Liver (tissue), 9 donors: ENCODE results near the gene PPP2R3A. TPM values are rescaled to one million over a fixed set of nuclear protein-coding genes. Genes with fewer than 3 reads are reported as not detected.
A peak's percentile ranks its signal among the peaks of the same experiment; 100 is the strongest.

Source experiments
- DNase-seq: peaks from one replicate; pipeline ENCODE4 v3.0.0-alpha.2; 2017; ENCODE audit warnings: low spot score
- H3K27ac ChIP-seq, 2 donors: one replicate each; pipeline ENCODE4 v1.7.0; 2013; ENCODE audit warnings: inconsistent platforms in 2 of 2, low read length in 2 of 2, control low read depth in 1 of 2, low read depth in 1 of 2, mild to moderate bottlenecking in 1 of 2
- H3K27me3 ChIP-seq, 4 donors: one replicate each; pipeline versions ENCODE4 v1.6.1 to v1.7.0; 2013; ENCODE audit warnings: low read length in 3 of 4, inconsistent platforms in 1 of 4, mild to moderate bottlenecking in 1 of 4, moderate library complexity in 1 of 4; ENCODE audit not compliant: control insufficient read depth in 4 of 4, insufficient read depth in 4 of 4
- H3K36me3 ChIP-seq, 4 donors: one replicate each; pipeline versions ENCODE4 v1.6.1 to v1.7.0; 2013; ENCODE audit warnings: low read length in 3 of 4, mild to moderate bottlenecking in 3 of 4, low read depth in 1 of 4, moderate library complexity in 1 of 4; ENCODE audit not compliant: control insufficient read depth in 4 of 4, insufficient read depth in 3 of 4
- H3K4me1 ChIP-seq, 4 donors: one replicate each; pipeline versions ENCODE4 v1.6.1 to v1.7.0; 2013; ENCODE audit warnings: low read length in 3 of 4, mild to moderate bottlenecking in 3 of 4, moderate library complexity in 1 of 4; ENCODE audit not compliant: control insufficient read depth in 4 of 4, insufficient read depth in 4 of 4
- H3K4me3 ChIP-seq, 3 donors: one replicate each; pipeline versions ENCODE4 v1.6.1 to v1.7.0; 2013; ENCODE audit warnings: low read length in 3 of 3, control low read depth in 1 of 3, low read depth in 1 of 3, mild to moderate bottlenecking in 1 of 3
- H3K9ac ChIP-seq, 2 donors: one replicate each; pipeline ENCODE4 v1.7.0; 2013; ENCODE audit warnings: low read length in 2 of 2, mild to moderate bottlenecking in 2 of 2, moderate library complexity in 2 of 2, control low read depth in 1 of 2, low read depth in 1 of 2
- H3K9me3 ChIP-seq, 4 donors: one replicate each; pipeline versions ENCODE4 v1.6.1 to v1.7.0; 2013; ENCODE audit warnings: low read length in 3 of 4; ENCODE audit not compliant: control insufficient read depth in 4 of 4
- ATF3 ChIP-seq: IDR thresholded peaks from 2 replicates; pipeline ENCODE4 v1.6.1; 2016; ENCODE audit warnings: antibody characterized with exemption
- CTCF ChIP-seq: fragments of 150-350 bp; IDR thresholded peaks from 2 replicates; pipeline ENCODE4 v1.5.1; 2017; ENCODE audit warnings: improper control_type of control experiment, low read depth, low read length; ENCODE audit not compliant: missing input control
- FOXA2 ChIP-seq: IDR thresholded peaks from 2 replicates; pipeline ENCODE4 v1.6.1; 2016; ENCODE audit warnings: antibody characterized with exemption
- GABPA ChIP-seq, 2 donors: IDR thresholded peaks in 1 of 2; conservative IDR thresholded peaks in 1 of 2; 2 replicates each; pipeline ENCODE4 v1.6.1; 2016; ENCODE audit warnings: antibody characterized with exemption in 2 of 2, mild to moderate bottlenecking in 1 of 2, moderate library complexity in 1 of 2
- HNF4A ChIP-seq, 2 donors: conservative IDR thresholded peaks; 2 replicates each; pipeline ENCODE4 v1.6.1; 2016; ENCODE audit warnings: antibody characterized with exemption in 2 of 2, mild to moderate bottlenecking in 2 of 2
- HNF4G ChIP-seq: IDR thresholded peaks from 2 replicates; pipeline ENCODE4 v1.6.1; 2016; ENCODE audit warnings: antibody characterized with exemption
- JUND ChIP-seq, 2 donors: IDR thresholded peaks; 2 replicates each; pipeline ENCODE4 v1.6.1; 2016; ENCODE audit warnings: antibody characterized with exemption in 2 of 2
- RAD21 ChIP-seq, 2 donors: IDR thresholded peaks; 2 replicates each; pipeline ENCODE4 v1.6.1; 2016; ENCODE audit warnings: antibody characterized with exemption in 2 of 2, mild to moderate bottlenecking in 2 of 2
- REST ChIP-seq: IDR thresholded peaks from 2 replicates; pipeline ENCODE4 v1.6.1; 2016; ENCODE audit warnings: antibody characterized with exemption, mild to moderate bottlenecking
- YY1 ChIP-seq: IDR thresholded peaks from 2 replicates; pipeline ENCODE4 v1.6.1; 2016; ENCODE audit warnings: antibody characterized with exemption, mild to moderate bottlenecking
- ZBTB33 ChIP-seq: IDR thresholded peaks from 2 replicates; pipeline ENCODE4 v1.6.1; 2016; ENCODE audit warnings: antibody characterized with exemption
- WGBS: extraction: QIAGEN DNeasy Blood & Tissue Kit; methylation state at CpG from one replicate; pipeline ENCODE4 v1.1.7; 2013; 5-methylcytosine and 5-hydroxymethylcytosine counted together
- polyA plus RNA-seq, 2 donors: library from polyadenylated mRNA; stranded (reverse) in 1 of 2; unstranded in 1 of 2; fragments of 200-250 nt in 1 of 2; fragments of >200 nt in 1 of 2; fragmentation: Nextera tagmentation in 1 of 2; extraction: Ambion mirVana in 1 of 2; gene quantifications; one replicate each; pipeline versions ENCODE4 v1.2.1 to v1.2.3, GENCODE V29; 2013 to 2015
- total RNA-seq, 2 donors: library from RNA; depleted of rRNA; stranded (reverse); fragments of >200 nt; gene quantifications; one replicate each; pipeline ENCODE4 v1.2.3, GENCODE V29; 2014
- donor health status: healthy.
- donor health status: healthy.
- donor health status: healthy.
- donor health status: healthy.
- donor health status: healthy.

The PPP2R3A gene
- total and polyA plus RNA-seq, 4 donors, result 0.54 to 3.3 (median 1.6) TPM

- Histone ChIP-seq H3K36me3 (no peaks in the 10 kb centered on the region), H3K9me3 (no peaks in the 10 kb centered on the region), H3K4me3 (peak overlapping the region; percentile 58 to 92 (median 86)), H3K9ac (peak overlapping the region; percentile 70 to 95), H3K27me3 (no peaks in the 10 kb centered on the region), H3K27ac (peak overlapping the region; percentile 100), H3K4me1 (peaks cover 6 to 40% (median 22%) of the 10 kb centered on the region in 4 donors)
- under 1% methylated on average over 47 of the region's 47 CpGs for WGBS
- DNase-seq, result peak; percentile 53
- TF ChIP-seq HNF4A (conservative IDR thresholded peaks at IDR 0.05), result peak; percentile 46 to 52
- no peak for TF ChIP-seq FOXA2
- no peak for TF ChIP-seq JUND (IDR thresholded peaks at IDR 0.05)
Measured at GRCh38 chr3:136194409-136195257, 229.1 kb downstream of the PPP2R3A start.

GRCh38 chr3:136195258-136196063 lies 229.9 kb downstream of the PPP2R3A start:
- H3K27ac ChIP-seq, result peak overlapping the region; percentile 100
- TF ChIP-seq HNF4G (no peak), REST (peak; percentile 14), ATF3 (no peak), HNF4A (conservative IDR thresholded peaks at IDR 0.05) (no peak), FOXA2 (no peak)
- under 1% methylated on average over 103 of the region's 103 CpGs for WGBS
- peaks cover 4 to 35% (median 22%) of the 10 kb centered on the region in 4 donors for H3K4me1 ChIP-seq
- peak overlapping the region; percentile 58 to 92 (median 86) for H3K4me3 ChIP-seq
- no peaks in the 10 kb centered on the region for H3K9me3 ChIP-seq
- DNase-seq, result peak; percentile 74
- peak overlapping the region; percentile 70 to 95 for H3K9ac ChIP-seq
- no peaks in the 10 kb centered on the region for H3K36me3 ChIP-seq
- H3K27me3 ChIP-seq, result no peaks in the 10 kb centered on the region

GRCh38 chr3:136196064-136196400 lies 230.5 kb downstream of the PPP2R3A start, which contains the start of gene MSL2:
MSL2 (minus strand) TSS chr3:136196335; CDS start chr3:136195113, 1,222 bp downstream.
- Histone ChIP-seq H3K27ac (peak within 1 kb of the TSS; percentile 100), H3K9ac (peak within 1 kb of the TSS; percentile 70 to 95), H3K4me1 (peaks cover 4 to 35% (median 22%) of the 10 kb centered on the region in 4 donors), H3K36me3 (no peaks in the 10 kb centered on the region), H3K9me3 (no peaks in the 10 kb centered on the region), H3K27me3 (no peaks in the 10 kb centered on the region), H3K4me3 (peak within 1 kb of the TSS; percentile 63 to 92 (median 86))
- under 1% methylated on average over 37 of the region's 37 CpGs for WGBS
- no peak for DNase-seq
- TF ChIP-seq YY1 (no peak), RAD21 (IDR thresholded peaks at IDR 0.05) (no peak), CTCF (no peak), ZBTB33 (no peak), HNF4A (conservative IDR thresholded peaks at IDR 0.05) (no peak), FOXA2 (no peak), REST (no peak), GABPA (IDR thresholded peaks at IDR 0.05 in 1 of 2, conservative IDR thresholded peaks at IDR 0.05 in 1 of 2) (no peak), HNF4G (no peak)
